Endometrium (tissue), 2 donors: ENCODE data around the gene CISD1.
"Not testable (repeated sequence)": the region's sequence is repeated elsewhere in the genome, so short reads cannot be mapped to it uniquely, and the experiment has no call there.

Experiments used
- FAIRE-seq: peaks from 2 replicates; lab custom pipeline; 2012; peaks lifted over from hg19 to GRCh38; lab: Jason Lieb, UNC
- donor health status: control.
- donor health status: control.

The CISD1 gene

DNA sequence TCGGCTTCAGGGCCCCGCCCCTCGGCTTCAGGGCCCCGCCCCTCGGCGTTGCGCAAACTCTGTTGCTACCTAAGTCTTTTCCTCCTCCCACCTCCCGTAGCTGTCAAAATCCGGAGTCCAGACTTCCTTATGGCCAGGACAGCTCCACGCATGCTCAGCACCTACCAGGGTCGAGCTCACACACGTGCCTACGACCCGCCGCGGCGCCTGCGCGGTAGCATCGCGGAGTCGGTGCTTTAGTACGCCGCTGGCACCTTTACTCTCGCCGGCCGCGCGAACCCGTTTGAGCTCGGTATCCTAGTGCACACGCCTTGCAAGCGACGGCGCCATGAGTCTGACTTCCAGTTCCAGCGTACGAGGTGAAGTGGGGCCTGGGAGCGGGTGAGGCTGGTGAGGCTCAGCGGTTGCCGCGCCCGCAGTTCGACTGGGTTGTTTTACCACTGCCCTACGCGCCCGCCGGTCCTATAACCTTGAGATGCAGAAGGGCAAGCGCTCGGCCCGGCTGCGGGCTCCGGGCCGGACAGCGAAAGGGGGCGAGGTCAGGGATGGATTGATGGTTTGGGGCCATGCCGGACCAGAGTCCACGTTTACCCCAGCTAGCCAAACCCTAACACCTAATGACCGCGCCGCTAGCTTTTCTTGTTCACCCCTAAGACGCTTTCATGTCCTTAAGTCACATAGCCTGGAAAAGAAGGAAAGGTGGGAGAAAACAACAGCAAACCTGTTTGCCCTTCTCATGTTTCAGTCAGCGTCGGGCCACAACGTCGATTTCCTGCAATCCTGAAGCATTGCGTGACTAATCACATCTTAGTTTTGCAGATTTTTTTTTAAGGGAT lies at the start of gene CISD1:
Gene CISD1 (plus strand): TSS at position 217 of the 836 bp plus-strand sequence. CDS start 112 bp downstream, at position 329.
- FAIRE-seq = peak; percentile 86

DNA sequence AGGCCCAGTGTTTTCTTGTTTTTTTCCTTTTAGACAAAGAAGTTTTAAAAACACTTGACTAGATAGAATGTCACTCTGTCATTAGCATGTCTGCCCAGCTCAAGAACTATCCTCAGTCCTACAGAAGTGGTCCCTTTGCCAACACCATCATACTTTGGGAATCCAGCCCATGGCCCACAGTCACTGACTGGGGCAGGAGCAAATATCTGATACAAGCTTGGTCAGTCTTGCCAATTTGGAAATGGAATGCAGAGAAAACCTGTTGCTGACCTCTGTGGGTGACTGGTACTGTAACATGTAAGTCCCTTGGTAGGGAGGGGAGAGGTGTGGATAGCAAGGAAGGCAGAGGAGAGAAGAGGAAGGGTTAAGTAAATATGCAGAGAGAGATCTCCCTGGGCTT lies 49.1 kb upstream of the CISD1 start:
- no peak for FAIRE-seq

DNA sequence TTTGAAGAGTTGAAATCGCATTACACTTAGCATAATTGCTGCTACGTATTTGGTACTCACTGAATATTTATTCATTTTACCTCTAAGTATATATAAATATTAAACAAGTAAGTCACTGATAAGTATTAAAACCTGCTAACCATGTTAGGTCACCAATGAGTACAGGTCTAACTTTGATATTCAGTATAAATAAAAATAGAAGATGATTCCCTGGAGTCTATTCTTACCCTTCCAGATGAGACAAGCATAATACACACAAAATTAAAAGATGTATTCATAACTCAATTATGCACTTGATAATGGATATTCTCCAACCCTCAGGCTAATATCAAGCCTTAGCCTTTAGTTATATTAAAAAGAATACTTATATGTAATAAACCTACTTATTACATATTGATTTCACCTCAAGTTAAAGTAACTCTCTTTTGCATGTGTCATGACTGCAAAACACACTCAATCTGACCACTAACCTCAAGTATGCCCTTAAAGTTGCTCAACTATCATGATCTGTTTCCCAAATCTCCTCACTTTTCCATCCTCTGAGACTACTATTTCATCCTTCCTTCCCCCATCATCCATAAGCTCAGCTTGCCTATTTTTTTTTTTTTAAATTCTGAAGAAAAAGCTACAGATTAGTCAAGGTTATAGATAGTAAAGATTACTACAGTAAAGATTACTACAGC lies 48.1 kb upstream of the CISD1 start:
- no peak for FAIRE-seq

DNA sequence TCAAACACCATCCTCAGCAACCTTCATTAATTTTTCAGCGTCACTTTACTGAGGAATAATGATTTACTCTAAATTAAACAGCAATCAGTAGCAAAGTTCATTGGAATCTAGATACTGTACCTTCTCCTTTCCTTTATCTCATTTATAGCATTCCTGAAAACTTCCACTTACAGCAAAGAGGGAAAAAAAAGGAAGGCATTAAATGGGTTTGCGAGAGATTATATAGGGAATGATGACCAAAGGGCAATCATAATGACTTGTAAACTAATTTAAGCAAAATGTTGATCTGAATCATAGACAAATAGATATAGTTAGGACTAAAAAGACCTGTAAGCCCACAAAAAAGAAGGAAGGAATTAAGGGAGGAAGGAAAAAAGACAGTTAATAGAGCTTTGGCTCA lies 43.3 kb upstream of the CISD1 start:
- no peak for FAIRE-seq

DNA sequence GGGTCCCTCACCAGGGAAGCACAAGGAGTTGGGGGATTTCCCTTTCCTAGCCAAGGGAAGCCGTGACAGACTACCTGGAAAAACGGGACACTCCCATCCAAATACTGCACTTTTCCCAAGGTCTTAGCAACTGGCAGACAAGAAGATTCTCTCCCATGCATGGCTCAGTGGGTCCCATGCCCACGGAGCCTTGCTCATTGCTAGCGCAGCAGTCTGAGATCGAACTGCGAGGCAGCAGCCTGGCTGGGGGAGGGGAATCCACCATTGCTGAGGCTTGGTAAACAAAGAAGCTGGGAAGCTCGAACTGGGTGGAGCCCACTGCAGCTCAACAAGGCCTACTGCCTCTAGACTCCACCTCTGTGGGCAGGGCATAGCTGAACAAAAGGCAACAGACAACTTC lies 39.1 kb upstream of the CISD1 start:
- not testable (repeated sequence) for FAIRE-seq

GRCh38 chr10:58237014-58237834 lies 31.7 kb upstream of the CISD1 start:
- no peak for FAIRE-seq

GRCh38 chr10:58239561-58240169 lies 29.3 kb upstream of the CISD1 start:
- FAIRE-seq = no peak

DNA sequence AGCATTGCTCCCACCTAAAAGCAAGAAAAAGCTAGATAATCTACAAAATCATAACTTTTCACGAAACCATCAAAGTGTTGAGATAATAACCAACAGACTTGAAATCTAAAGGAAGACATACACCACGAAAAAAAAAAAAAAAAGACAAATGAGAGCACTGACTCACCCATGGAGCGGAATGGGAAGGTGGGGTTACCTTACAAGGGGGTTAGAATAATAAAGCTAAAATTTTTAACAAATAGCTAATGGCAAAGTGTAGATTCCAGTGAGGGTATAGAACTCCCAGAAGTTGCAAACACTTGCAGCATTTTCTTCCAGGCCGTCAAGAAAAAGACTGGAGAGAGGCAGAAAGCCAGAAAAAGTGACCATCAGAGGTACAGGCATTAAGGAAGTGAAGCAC lies 28.4 kb upstream of the CISD1 start:
- FAIRE-seq = no peak

- no peak for FAIRE-seq
These were observed 27.6 kb upstream of the CISD1 start for GRCh38 chr10:58241346-58241745.

- no peak for FAIRE-seq
These were observed 25.7 kb upstream of the CISD1 start for GRCh38 chr10:58243269-58243668.

DNA sequence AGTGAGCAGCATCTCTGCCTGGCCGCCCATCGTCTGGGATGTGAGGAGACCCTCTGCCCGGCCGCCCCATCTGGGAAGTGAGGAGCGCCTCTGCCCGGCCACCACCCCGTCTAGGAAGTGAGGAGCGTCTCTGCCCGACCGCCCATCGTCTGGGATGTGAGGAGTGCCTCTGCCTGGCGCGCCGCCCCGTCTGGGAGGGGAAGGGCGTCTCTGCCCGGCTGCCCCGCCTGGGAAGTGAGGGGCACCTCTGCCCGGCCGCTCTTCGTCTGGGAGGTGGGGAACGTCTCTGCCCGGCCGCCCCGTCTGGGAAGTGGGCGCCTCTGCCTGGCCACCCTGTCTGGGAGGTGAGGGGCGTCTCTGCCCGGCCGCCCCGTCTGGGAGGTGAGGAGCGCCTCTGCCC lies 25.2 kb upstream of the CISD1 start:
- FAIRE-seq = not testable (repeated sequence)

- FAIRE-seq = not testable (repeated sequence)
These were observed 24.7 kb upstream of the CISD1 start for GRCh38 chr10:58244242-58244641.

GRCh38 chr10:58244666-58245065 lies 24.3 kb upstream of the CISD1 start:
- FAIRE-seq = not testable (repeated sequence)

DNA sequence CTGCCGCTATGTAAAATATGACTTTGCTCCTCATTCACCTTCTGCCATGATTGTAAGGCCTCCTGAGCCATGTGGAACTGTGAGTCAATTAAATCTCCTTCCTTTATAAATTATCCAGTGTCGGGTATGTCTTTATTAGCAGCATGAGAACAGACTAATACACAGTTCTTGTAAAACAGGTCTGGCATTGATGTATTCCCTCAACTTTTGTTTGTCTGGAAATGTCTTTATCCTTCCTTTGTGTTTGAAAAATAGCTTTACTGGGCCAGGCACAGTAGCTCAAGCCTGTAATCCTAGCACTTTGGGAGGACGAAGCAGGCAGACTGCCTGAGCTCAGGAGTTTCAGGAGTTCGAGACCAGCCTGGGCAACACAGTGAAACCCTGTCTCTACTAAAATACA lies 15.8 kb upstream of the CISD1 start:
- no peak for FAIRE-seq

DNA sequence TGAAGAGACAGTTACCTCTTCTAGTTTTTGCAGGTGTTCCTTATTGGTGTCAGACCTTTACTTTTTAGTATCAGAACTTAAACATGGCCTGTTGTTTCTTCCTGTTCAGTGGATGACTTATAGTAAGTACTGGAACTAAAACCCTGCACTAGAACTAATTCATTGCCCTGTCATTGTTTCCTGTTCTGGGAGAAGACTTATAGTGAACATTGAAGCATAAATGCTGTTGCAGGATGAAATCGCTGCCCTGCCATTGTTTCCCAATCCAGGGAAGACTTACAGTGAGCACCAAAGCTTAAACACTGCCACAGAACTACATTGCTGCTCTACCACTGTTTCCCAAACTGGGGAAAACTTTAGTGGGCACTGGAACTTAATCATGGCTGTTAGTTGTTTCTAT lies 14.3 kb upstream of the CISD1 start:
- FAIRE-seq = no peak

DNA sequence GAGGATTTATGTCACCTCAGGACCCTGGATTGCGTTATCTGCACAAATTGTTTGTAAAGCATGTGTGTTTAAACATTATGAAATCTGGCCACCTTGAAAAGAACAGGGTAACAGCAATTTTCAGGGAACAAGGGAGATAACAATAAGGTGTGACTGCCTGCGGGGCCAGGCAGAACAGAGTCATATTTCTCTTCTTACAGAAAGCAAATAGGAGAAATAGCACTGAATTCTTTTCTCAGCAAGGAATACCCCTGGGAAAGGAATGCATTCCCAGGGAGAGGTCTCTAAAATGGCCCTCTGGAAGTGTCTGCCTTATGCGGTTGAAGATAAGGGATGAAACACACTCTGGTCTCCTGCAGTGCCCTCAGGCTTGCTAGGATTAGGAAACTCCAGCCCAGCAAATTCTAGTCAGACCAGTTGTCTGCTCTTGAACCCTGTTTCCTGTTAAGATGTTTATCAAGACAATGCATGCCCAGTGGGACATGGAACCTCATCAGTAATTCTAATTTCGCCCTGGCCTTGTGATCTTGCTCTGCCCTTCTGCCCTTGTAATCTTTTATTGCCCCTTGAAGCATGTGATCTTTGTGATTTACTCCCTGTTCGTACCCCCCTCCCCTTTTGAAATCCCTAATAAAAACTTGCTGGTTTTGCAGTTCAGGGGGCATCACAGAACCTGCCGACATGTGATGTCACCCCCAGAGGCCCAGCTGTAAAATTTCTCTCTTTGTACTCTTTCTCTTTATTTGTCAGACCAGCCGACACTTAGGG lies 12.8 kb upstream of the CISD1 start:
- not testable (repeated sequence) for FAIRE-seq

DNA sequence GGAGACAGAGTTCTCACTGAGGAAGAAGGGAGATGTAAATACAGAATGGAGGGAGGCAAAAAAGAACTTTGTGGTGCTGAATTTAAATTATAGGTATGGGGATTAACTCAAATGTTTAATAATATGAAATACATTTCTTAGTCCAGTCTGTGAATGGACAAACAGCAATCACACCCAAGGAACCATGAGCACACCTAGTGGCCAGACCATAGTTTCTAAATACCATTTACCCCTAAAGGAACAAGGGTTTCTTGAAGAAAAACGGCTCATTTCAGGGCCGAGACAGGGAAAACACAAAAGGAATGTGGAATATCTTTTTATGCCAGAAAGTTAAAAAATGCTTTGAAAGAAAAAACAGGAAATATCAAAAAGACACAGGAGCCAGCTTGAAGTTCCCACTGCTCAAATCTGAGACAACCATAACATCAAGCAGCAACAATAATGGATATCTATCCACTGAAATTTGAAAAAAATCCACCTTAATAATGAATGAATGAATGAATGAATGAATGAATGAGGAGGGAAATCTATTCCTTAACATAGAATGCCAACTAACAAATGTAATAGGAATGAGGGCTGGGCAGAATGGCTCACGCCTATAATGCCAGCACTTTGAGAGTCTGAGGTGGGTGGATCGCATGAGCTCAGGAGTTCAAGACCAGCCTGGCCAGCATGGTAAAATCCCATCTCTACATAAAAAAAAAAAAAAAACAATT lies 9.8 kb upstream of the CISD1 start:
- FAIRE-seq = no peak

DNA sequence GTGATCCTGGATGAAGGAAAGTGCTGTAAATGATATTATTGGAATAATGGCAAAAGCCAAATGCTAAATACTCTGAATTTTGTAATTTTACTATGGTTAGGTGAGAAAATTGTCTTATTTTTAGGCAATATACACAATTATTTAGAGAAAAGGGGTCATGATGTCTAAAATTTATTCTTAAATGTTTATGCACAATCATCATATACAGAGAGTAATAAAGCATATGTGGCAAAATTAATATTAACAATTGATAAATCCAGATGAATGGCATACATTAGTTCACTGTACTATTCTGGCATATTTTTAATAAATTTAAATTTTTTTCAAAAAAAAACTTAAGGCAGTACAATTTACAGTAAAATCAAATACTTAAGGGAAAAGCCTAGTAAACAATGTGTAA lies 8.6 kb upstream of the CISD1 start:
- no peak for FAIRE-seq

DNA sequence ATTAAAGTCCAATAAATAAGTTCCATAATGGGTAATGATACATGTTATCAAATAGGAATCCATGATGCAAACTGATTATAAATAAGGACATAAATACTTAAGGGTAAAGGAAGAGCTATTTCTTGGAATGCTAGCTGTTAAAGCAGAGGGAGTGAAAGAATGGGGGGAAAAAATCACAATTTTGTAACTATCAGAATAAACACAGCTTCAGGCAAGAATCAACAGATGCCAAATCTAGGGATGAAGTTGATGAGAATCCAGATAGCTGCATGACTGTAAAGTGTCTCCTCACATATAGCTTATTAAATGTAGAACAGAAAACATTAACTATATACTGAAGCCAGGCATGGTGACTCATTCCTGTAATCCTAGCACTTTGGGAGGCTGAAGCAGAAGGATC lies 6.2 kb upstream of the CISD1 start:
- no peak for FAIRE-seq

- FAIRE-seq = no peak
These were observed 4.2 kb upstream of the CISD1 start for GRCh38 chr10:58264780-58265179.

- no peak for FAIRE-seq
These were observed 3.7 kb upstream of the CISD1 start for GRCh38 chr10:58265249-58265648.
